Psoas muscle (tissue), 8 donors: ENCODE results near the gene PCSK7. TPM values are rescaled to one million over a fixed set of nuclear protein-coding genes. Genes with fewer than 3 reads are reported as not detected.
"Not testable (repeated sequence)": the region's sequence is repeated elsewhere in the genome, so short reads cannot be mapped to it uniquely, and the experiment has no call there.

Experiments
- ATAC-seq, 4 donors: fragments of 200-7000 bp; cut with Tn5 transposase; one replicate each; pipeline ENCODE4 v1.9.1; 2020; ENCODE audit warnings: moderate library complexity in 3 of 4, mild to moderate bottlenecking in 2 of 4
- DNase-seq, 2 donors: peaks; one replicate each; pipeline ENCODE4 v3.0.0-alpha.2; 2020
- H3K27ac ChIP-seq: fragments of 200-600 bp; one replicate; pipeline ENCODE4 v1.8.0; 2022
- H3K27me3 ChIP-seq, 3 donors: fragments of 200-600 bp in 1 of 3; one replicate each; pipeline versions ENCODE4 v1.6.1 to v1.8.0; 2013 to 2022; ENCODE audit warnings: low read length in 2 of 3, mild to moderate bottlenecking in 2 of 3, moderate library complexity in 1 of 3; ENCODE audit not compliant: insufficient read depth in 3 of 3
- H3K36me3 ChIP-seq, 2 donors: fragments of 200-600 bp in 1 of 2; one replicate each; pipeline versions ENCODE4 v1.6.1 to v1.8.0; 2013 to 2022; ENCODE audit warnings: low read depth in 1 of 2, mild to moderate bottlenecking in 1 of 2, moderate library complexity in 1 of 2; ENCODE audit not compliant: insufficient read depth in 1 of 2
- H3K4me1 ChIP-seq: fragments of 200-600 bp; one replicate; pipeline ENCODE4 v1.8.0; 2022
- H3K4me3 ChIP-seq: fragments of 200-600 bp; one replicate; pipeline ENCODE4 v1.8.0; 2022; ENCODE audit warnings: mild to moderate bottlenecking
- H3K9me3 ChIP-seq: fragments of 200-600 bp; one replicate; pipeline ENCODE4 v1.8.0; 2022
- CTCF ChIP-seq: fragments of 200-600 bp; IDR thresholded peaks from one replicate; pipeline ENCODE4 v1.8.0; 2022; ENCODE audit warnings: antibody characterized with exemption
- WGBS, 3 donors: extraction: QIAGEN DNeasy Blood & Tissue Kit; methylation state at CpG; one replicate each; pipeline versions ENCODE4 v1.1.6 to v1.1.7; 2013; 5-methylcytosine and 5-hydroxymethylcytosine counted together
- intact Hi-C, 2 donors: fragments of 100-400 bp; cut with DNase I; formaldehyde crosslinking; loops; one replicate each; pipeline versions ENCODE4 v1.11.0 to v1.14.2; 2022
- polyA plus RNA-seq, 3 donors: library from polyadenylated mRNA; stranded (reverse); fragments of 200-250 nt; gene quantifications; one replicate each; pipeline ENCODE4 v1.2.3, GENCODE V29; 2013
- total RNA-seq, 4 donors: library from RNA; stranded (reverse); fragmentation: NEBNext Ultra II Directional in 2 of 4; extraction: Animal tissue kit (Norgen Biotek cat#: 25700) in 2 of 4; gene quantifications; one replicate each; pipeline versions ENCODE4 v1.2.1 to v1.2.4, GENCODE V29; 2021 to 2023
- donor health status: healthy with polysubstance abuse.
- donor health status: DM: no; HTN: no; CAD: no; lungs with moderate emphysema.
- donor health status: Bipolar disorder and iron deficiency.
- donor health status: healthy.
- donor health status: DM: yes; HTN: yes; CAD: no.
- donor health status: DM: no; HTN: no; CAD: no.
- donor health status: DM: no; HTN: no; CAD: no.
- donor health status: DM: yes; HTN: yes; CAD: no.

PCSK7 gene
- total and polyA plus RNA-seq, 7 donors = 9.9 to 23.6 (median 17.5) TPM

GRCh38 chr11:117183724-117184349 lies 48.0 kb downstream of the PCSK7 start:
- Histone ChIP-seq H3K27ac (no peak overlapping the region), H3K9me3 (no peaks in the 10 kb centered on the region), H3K4me3 (no peak overlapping the region), H3K4me1 (peaks cover 22% of the 10 kb centered on the region), H3K27me3 (no peaks in the 10 kb centered on the region), H3K36me3 (peaks cover 0 to 68% of the 10 kb centered on the region in 2 donors)
- no peak for TF ChIP-seq CTCF
- DNase-seq = peak in 1 of 2 donors; percentile 41
- WGBS, 3 donors = 84 to 91% (median 85%) methylated on average over 11 of the region's 11 CpGs
- ATAC-seq = no peak
- intact Hi-C loops = loop anchor here (2.0 to 5.0 kb wide), 2 partner anchors 33 to 37 kb away; no protein-coding TSS in a partner anchor

GRCh38 chr11:117183178-117183577 lies 48.7 kb downstream of the PCSK7 start:
- not testable (repeated sequence) for ATAC-seq, H3K27me3 ChIP-seq, H3K9me3 ChIP-seq, H3K4me3 ChIP-seq, H3K27ac ChIP-seq
- intact Hi-C loops = loop anchor here (2.0 to 5.0 kb wide), 2 partner anchors 34 to 38 kb away; no protein-coding TSS in a partner anchor
- peak in 1 of 2 donors; percentile 13 for DNase-seq
- peaks cover 26% of the 10 kb centered on the region for H3K4me1 ChIP-seq
- peaks cover 0 to 62% of the 10 kb centered on the region in 2 donors for H3K36me3 ChIP-seq
- WGBS, 3 donors = 93 to 97% (median 96%) methylated on average over 13 of the region's 13 CpGs

GRCh38 chr11:117182551-117182935 lies 49.3 kb downstream of the PCSK7 start:
- WGBS, 3 donors = 90 to 95% (median 90%) methylated on average over 10 of the region's 10 CpGs
- no peaks in the 10 kb centered on the region for H3K27me3 ChIP-seq
- H3K27ac ChIP-seq = no peak overlapping the region
- H3K4me3 ChIP-seq = no peak overlapping the region
- ATAC-seq = no peak
- peak in 1 of 2 donors; percentile 34 for DNase-seq
- no peaks in the 10 kb centered on the region for H3K9me3 ChIP-seq
- no peak for TF ChIP-seq CTCF
- intact Hi-C loops = loop anchor here (2.0 to 5.0 kb wide), 2 partner anchors 35 to 38 kb away; no protein-coding TSS in a partner anchor
- H3K4me1 ChIP-seq = peaks cover 32% of the 10 kb centered on the region
- H3K36me3 ChIP-seq = peaks cover 0 to 55% of the 10 kb centered on the region in 2 donors

GRCh38 chr11:117181586-117182550 lies 50.0 kb downstream of the PCSK7 start:
- H3K27me3 ChIP-seq = no peaks in the 10 kb centered on the region
- no peak overlapping the region for H3K27ac ChIP-seq
- peaks cover 32% of the 10 kb centered on the region for H3K4me1 ChIP-seq
- intact Hi-C loops = loop anchor here (2.0 to 5.0 kb wide), 3 partner anchors 35 to 45 kb away; no protein-coding TSS in a partner anchor
- TF ChIP-seq CTCF = no peak
- H3K4me3 ChIP-seq = no peak overlapping the region
- WGBS, 3 donors = 86 to 89% (median 87%) methylated on average over 22 of the region's 22 CpGs
- no peaks in the 10 kb centered on the region for H3K9me3 ChIP-seq
- ATAC-seq = no peak
- peak in 1 of 2 donors; percentile 24 for DNase-seq
- H3K36me3 ChIP-seq = peaks cover 0 to 49% of the 10 kb centered on the region in 2 donors
